ENCODE data around the gene GDAP1L1. TPM values are rescaled to one million over a fixed set of nuclear protein-coding genes. Genes with fewer than 3 reads are reported as not detected.

The GDAP1L1 gene
- polyA plus RNA-seq, 3 donors: not detected

GRCh38 chr20:44271915-44272663 lies 25.0 kb downstream of the GDAP1L1 start:
- DNase-seq: no peak
- H3K79me2 ChIP-seq (ENCODE audit: insufficient read depth, low read length): no peaks in the 10 kb centered on the region
- intact Hi-C loops (cut with micrococcal nuclease): no loop called here
- H3K4me3 Mint-ChIP-seq: no peak overlapping the region
- no peaks in the 10 kb centered on the region for H3K4me1 ChIP-seq (ENCODE audit: control insufficient read depth in 1 of 2, insufficient read depth in 2 of 2, low read length in 2 of 2)
- H3K4me2 ChIP-seq (replicated peaks; ENCODE audit: extremely low read depth, low read length, poor library complexity, severe bottlenecking): no peak overlapping the region
- H3K27ac Mint-ChIP-seq: no peak overlapping the region
- no peaks in the 10 kb centered on the region for H3K27me3 ChIP-seq (ENCODE audit: control insufficient read depth in 2 of 2, insufficient read depth in 2 of 2, low read length in 2 of 2)
- peaks cover 0 to 2% (median 0%) of the 10 kb centered on the region in 7 donors for H3K9me3 Mint-ChIP-seq
- H3K4me3 ChIP-seq (replicated peaks in 1 of 3; ENCODE audit: low read depth in 2 of 3, low read length in 3 of 3): no peak overlapping the region
- no peaks in the 10 kb centered on the region for H3K36me3 Mint-ChIP-seq
- no peaks in the 10 kb centered on the region for H3K36me3 ChIP-seq (replicated peaks in 1 of 2; ENCODE audit: control insufficient read depth in 1 of 2, insufficient read depth in 2 of 2, low read length in 2 of 2)
- no peaks in the 10 kb centered on the region for H3K9me3 ChIP-seq (replicated peaks in 1 of 2; ENCODE audit: control insufficient read depth in 1 of 2, insufficient read depth in 1 of 2, low read length in 2 of 2)
- H3K9ac ChIP-seq (ENCODE audit: insufficient read depth, low read length, poor library complexity, severe bottlenecking): no peak overlapping the region
- H3K4me1 Mint-ChIP-seq: no peaks in the 10 kb centered on the region
- WGBS (ENCODE audit: insufficient coverage): 85% methylated on average over 12 of the region's 14 CpGs
- no peak for TF ChIP-seq CTCF (IDR thresholded peaks at IDR 0.05)
- H3K27me3 Mint-ChIP-seq (ENCODE audit: low read depth in 3 of 3): peaks cover 1% of the 10 kb centered on the region in 3 donors
- H2AFZ ChIP-seq (ENCODE audit: insufficient read depth, low read depth, low read length, poor library complexity, severe bottlenecking): no peak overlapping the region
- H3K27ac ChIP-seq (ENCODE audit: low read depth in 1 of 2, low read length in 2 of 2): no peak overlapping the region
- H4K20me1 ChIP-seq (ENCODE audit: insufficient read depth, low read length): no peaks in the 10 kb centered on the region

GRCh38 chr20:44273231-44274215 lies 26.4 kb downstream of the GDAP1L1 start:
- no peak for DNase-seq
- Histone ChIP-seq H3K9ac (ENCODE audit: insufficient read depth, low read length, poor library complexity, severe bottlenecking) (no peak overlapping the region), H3K4me2 (replicated peaks; ENCODE audit: extremely low read depth, low read length, poor library complexity, severe bottlenecking) (no peak overlapping the region), H4K20me1 (ENCODE audit: insufficient read depth, low read length) (no peaks in the 10 kb centered on the region), H3K4me1 (ENCODE audit: control insufficient read depth in 1 of 2, insufficient read depth in 2 of 2, low read length in 2 of 2) (no peaks in the 10 kb centered on the region), H3K79me2 (ENCODE audit: insufficient read depth, low read length) (no peaks in the 10 kb centered on the region), H3K36me3 (replicated peaks in 1 of 2; ENCODE audit: control insufficient read depth in 1 of 2, insufficient read depth in 2 of 2, low read length in 2 of 2) (no peaks in the 10 kb centered on the region), H3K27ac (ENCODE audit: low read depth in 1 of 2, low read length in 2 of 2) (no peak overlapping the region), H3K9me3 (replicated peaks in 1 of 2; ENCODE audit: control insufficient read depth in 1 of 2, insufficient read depth in 1 of 2, low read length in 2 of 2) (no peaks in the 10 kb centered on the region), H2AFZ (ENCODE audit: insufficient read depth, low read depth, low read length, poor library complexity, severe bottlenecking) (no peak overlapping the region), H3K27me3 (ENCODE audit: control insufficient read depth in 2 of 2, insufficient read depth in 2 of 2, low read length in 2 of 2) (no peaks in the 10 kb centered on the region), H3K4me3 (replicated peaks in 1 of 3; ENCODE audit: low read depth in 2 of 3, low read length in 3 of 3) (no peak overlapping the region)
- TF ChIP-seq CTCF (IDR thresholded peaks at IDR 0.05): no peak
- intact Hi-C loops (cut with micrococcal nuclease): no loop called here
- Mint-ChIP-seq H3K36me3 (no peaks in the 10 kb centered on the region), H3K4me1 (no peaks in the 10 kb centered on the region), H3K4me3 (no peak overlapping the region), H3K27me3 (ENCODE audit: low read depth in 3 of 3) (peaks cover 1 to 3% (median 1%) of the 10 kb centered on the region in 3 donors), H3K27ac (no peak overlapping the region), H3K9me3 (peaks cover 0 to 2% (median 0%) of the 10 kb centered on the region in 7 donors)
- WGBS (ENCODE audit: insufficient coverage): 97% methylated on average over 6 of the region's 10 CpGs

All from CD14-positive monocyte (primary cell).